BLaER1 (cell line): ENCODE data around the gene ITPRIPL2.

Source experiments
- H3K27ac ChIP-seq: shearing (Covaris generic); formaldehyde crosslinking; 2 replicates; pipeline ENCODE4 v1.8.1; 2022
- H3K27me3 ChIP-seq: shearing (Covaris generic); formaldehyde crosslinking; 2 replicates; pipeline ENCODE4 v1.8.1; 2022
- H3K36me3 ChIP-seq: shearing (Covaris generic); formaldehyde crosslinking; 2 replicates; pipeline ENCODE4 v1.8.1; 2022
- H3K4me1 ChIP-seq: shearing (Covaris generic); formaldehyde crosslinking; 2 replicates; pipeline ENCODE4 v1.8.1; 2022
- H3K4me2 ChIP-seq: shearing (Covaris generic); formaldehyde crosslinking; 2 replicates; pipeline ENCODE4 v1.8.1; 2022
- H3K4me3 ChIP-seq: shearing (Covaris generic); formaldehyde crosslinking; 2 replicates; pipeline ENCODE4 v1.8.1; 2022
- H3K9ac ChIP-seq: shearing (Covaris generic); formaldehyde crosslinking; 2 replicates; pipeline ENCODE4 v1.8.1; 2022
- H3K9me3 ChIP-seq: shearing (Covaris generic); formaldehyde crosslinking; 2 replicates; pipeline ENCODE4 v1.8.1; 2022
- H4K20me1 ChIP-seq: shearing (Covaris generic); formaldehyde crosslinking; 2 replicates; pipeline ENCODE4 v1.8.1; 2022
- Cebpa-rat ChIP-seq: shearing (Covaris generic); IDR thresholded peaks from 2 replicates; pipeline ENCODE4 v1.8.1; 2022

Gene ITPRIPL2

DNA sequence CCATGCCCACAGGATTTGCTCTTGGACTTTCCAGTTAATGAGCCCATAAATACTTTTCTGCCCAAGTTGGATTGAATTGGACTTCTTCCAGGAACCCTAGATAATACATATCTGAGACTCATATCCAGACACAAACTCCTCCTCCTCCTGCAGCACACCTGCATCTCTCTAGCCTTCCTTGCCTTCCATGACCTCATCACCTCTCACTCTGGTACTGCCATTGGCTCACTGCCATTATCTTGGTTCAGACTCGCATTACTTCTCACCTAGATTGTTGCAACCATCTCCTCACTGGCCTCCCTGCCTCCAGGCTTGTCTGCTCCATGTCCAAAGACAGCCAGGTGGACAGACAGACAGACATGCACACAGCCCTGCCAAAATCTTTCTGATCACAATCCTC lies 49.5 kb downstream of the ITPRIPL2 start:
- no peak overlapping the region for H3K4me3 ChIP-seq
- H3K9ac ChIP-seq, result no peak overlapping the region
- H3K9me3 ChIP-seq, result no peaks in the 10 kb centered on the region
- H4K20me1 ChIP-seq, result no peaks in the 10 kb centered on the region
- H3K4me2 ChIP-seq, result no peak overlapping the region
- no peak for TF ChIP-seq Cebpa-rat
- no peaks in the 10 kb centered on the region for H3K4me1 ChIP-seq
- H3K27me3 ChIP-seq, result 0 out of 2 replicates have a peak, but pooled peaks cover under 1% of the 10 kb centered on the region
- H3K36me3 ChIP-seq, result no peaks in the 10 kb centered on the region
- no peak overlapping the region for H3K27ac ChIP-seq

DNA sequence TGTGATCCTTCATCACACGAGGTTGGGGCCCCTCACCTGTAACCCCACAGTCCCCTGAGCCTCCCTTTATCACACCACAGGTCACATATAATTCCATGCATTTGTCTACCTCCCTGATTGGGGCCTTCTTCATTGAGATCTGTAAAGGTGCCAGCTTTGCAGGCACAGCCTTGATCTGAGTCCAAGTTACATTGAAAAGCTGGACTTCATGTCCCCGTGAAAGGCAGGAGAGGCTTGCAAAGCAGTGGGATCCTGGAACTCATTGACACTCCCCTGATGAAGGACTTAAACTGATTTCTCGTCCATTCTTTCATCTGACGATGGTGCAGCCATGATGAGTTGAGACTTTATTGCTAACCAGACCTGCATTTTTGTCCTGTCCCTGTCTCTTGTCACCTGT lies 50.5 kb downstream of the ITPRIPL2 start:
- no peaks in the 10 kb centered on the region for H3K36me3 ChIP-seq
- no peak overlapping the region for H3K4me2 ChIP-seq
- TF ChIP-seq Cebpa-rat, result no peak

DNA sequence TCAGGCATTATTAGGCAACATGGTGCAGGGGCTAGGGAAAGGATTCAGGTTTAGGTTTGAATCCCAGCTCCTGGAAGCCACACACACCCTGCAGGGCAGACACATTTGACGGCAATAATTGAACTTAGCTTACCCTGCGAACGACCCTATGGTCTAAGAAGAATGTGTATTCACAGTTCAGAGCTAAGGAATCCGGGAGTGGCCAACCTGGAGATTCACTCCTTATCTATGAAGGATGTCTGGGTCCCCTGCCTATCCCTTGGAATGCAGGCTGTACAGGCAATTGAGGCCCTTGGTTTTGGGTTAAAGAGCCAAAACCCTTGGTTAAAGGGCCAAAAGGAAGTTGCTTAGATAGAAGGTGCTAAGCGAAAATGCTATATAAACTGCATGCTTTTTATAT lies 51.3 kb downstream of the ITPRIPL2 start:
- no peaks in the 10 kb centered on the region for H3K36me3 ChIP-seq
- no peak overlapping the region for H3K4me3 ChIP-seq
- H3K27ac ChIP-seq, result no peak overlapping the region
- no peaks in the 10 kb centered on the region for H4K20me1 ChIP-seq
- H3K4me2 ChIP-seq, result no peak overlapping the region
- H3K27me3 ChIP-seq, result peaks cover 9% of the 10 kb centered on the region; the same call in 1 of the 2 replicates
- H3K9me3 ChIP-seq, result no peaks in the 10 kb centered on the region
- H3K4me1 ChIP-seq, result no peaks in the 10 kb centered on the region
- no peak overlapping the region for H3K9ac ChIP-seq
- TF ChIP-seq Cebpa-rat, result no peak

More for the DNA sequence above, 50.5 kb downstream of the ITPRIPL2 start:
- Histone ChIP-seq H3K9ac (no peak overlapping the region), H3K27ac (no peak overlapping the region), H3K4me3 (no peak overlapping the region), H4K20me1 (no peaks in the 10 kb centered on the region), H3K9me3 (no peaks in the 10 kb centered on the region), H3K4me1 (no peaks in the 10 kb centered on the region), H3K27me3 (peaks cover 5% of the 10 kb centered on the region; the same call in 1 of the 2 replicates)

DNA sequence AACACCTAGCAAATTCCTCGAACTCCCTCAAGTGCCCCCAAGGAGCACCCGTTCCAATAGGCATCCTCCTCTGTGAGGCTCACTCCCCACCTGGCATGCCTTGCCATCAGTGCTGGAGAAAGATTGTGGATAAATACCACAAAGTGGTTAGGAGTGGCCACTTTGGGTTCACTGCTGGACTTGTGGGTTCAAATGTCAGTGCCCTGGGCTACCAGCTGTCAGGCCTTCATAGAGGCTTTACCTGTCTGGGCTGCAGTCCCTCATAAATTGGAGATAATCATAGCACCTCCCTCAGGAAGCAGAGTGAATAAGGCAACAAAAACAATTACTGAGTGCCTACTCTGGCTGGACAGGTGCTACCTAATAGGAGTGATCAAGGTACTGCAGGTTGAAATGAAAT lies 52.7 kb downstream of the ITPRIPL2 start:
- peaks cover 9% of the 10 kb centered on the region; the same call in 1 of the 2 replicates for H3K27me3 ChIP-seq
- no peak for TF ChIP-seq Cebpa-rat
- no peak overlapping the region for H3K27ac ChIP-seq
- H4K20me1 ChIP-seq, result no peaks in the 10 kb centered on the region
- H3K4me1 ChIP-seq, result no peaks in the 10 kb centered on the region
- no peaks in the 10 kb centered on the region for H3K9me3 ChIP-seq
- H3K36me3 ChIP-seq, result no peaks in the 10 kb centered on the region
- no peak overlapping the region for H3K4me3 ChIP-seq
- H3K4me2 ChIP-seq, result no peak overlapping the region
- no peak overlapping the region for H3K9ac ChIP-seq

DNA sequence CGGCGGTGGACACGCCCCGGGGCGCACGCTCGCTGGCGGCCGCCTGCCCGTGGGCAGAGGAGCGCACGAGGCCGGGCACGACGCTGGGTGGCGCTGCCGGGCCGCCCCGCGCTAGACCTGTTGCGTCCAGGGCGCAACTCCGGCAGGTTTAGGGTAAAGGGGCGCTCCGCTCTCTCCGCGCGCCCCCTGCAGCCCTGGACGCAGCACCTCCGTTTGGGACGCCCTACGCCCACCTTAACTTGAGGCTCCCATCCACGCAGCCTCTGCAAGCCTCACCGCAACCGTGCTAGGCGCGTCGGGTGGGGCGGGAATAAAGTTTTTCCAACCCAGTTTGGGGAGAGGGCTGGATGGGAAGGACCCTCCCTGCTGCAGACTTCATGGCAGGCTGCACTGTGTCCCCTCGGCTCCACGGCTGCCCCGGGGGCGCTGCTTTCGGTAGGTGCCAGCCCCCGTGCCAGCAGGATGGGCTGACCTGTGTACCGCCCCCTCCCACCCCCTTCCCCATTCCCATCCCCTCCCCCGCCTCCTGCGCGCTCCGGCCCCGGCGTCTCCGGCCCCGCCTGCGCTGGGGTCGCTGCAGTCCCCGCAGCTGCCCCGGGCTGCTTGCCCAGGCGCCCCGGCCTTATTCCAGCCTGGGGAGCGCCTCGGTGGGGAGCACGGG lies 54.1 kb downstream of the ITPRIPL2 start, which contains the start of gene SYT17:
Gene SYT17, plus strand, starts transcription at position 531 of the 661 bp plus-strand sequence. CDS start 407 bp downstream, outside the sequence.
- Histone ChIP-seq H3K27me3 (peaks cover 9% of the 10 kb centered on the region; the same call in 1 of the 2 replicates), H3K27ac (no peak within 1 kb of the TSS), H4K20me1 (no peaks in the 10 kb centered on the region), H3K4me3 (no peak within 1 kb of the TSS), H3K4me2 (no peak within 1 kb of the TSS), H3K36me3 (no peaks in the 10 kb centered on the region), H3K4me1 (no peaks in the 10 kb centered on the region), H3K9ac (no peak within 1 kb of the TSS), H3K9me3 (no peaks in the 10 kb centered on the region)
- TF ChIP-seq Cebpa-rat, result no peak

DNA sequence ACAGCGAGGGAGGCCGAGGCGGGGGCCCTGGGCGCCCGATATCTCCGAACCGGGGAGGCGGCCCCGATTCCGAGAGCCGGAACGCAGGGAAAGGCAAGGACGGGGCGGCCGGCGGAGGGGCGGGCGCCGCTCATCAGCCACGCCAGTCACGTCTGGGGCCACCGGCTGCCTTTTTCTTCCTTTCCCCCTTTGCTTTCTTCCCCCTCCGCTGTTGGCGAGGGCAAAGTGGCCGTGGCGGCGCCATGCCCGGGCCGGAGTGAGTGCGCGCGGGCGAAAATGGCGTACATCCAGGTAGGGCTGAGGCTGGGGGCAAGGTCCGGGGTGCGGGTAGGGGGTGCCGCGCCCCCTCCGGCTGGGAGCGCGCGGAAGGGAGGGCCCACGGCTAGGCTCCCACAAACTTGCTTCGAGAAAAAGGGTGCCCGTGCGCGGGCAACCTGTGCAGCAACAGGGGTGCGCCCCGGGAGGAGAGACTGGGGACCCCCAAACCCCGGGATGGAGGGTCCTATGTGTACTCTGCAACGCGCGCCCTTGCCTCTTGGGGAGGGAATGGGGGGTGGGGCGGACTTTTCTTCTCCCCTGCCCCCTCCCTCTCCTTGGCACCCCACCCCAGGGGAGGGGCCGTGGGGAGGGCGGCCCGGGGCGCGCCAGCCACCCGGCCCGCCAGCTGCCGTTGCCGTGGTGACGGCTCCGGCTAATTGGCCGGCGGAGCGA lies 54.8 kb downstream of the ITPRIPL2 start:
- H3K27ac ChIP-seq, result no peak overlapping the region
- H3K9ac ChIP-seq, result no peak overlapping the region
- peaks cover 9% of the 10 kb centered on the region; the same call in 1 of the 2 replicates for H3K27me3 ChIP-seq
- no peaks in the 10 kb centered on the region for H3K4me1 ChIP-seq
- H3K9me3 ChIP-seq, result no peaks in the 10 kb centered on the region
- H3K36me3 ChIP-seq, result no peaks in the 10 kb centered on the region
- TF ChIP-seq Cebpa-rat, result no peak
- H3K4me2 ChIP-seq, result no peak overlapping the region
- H3K4me3 ChIP-seq, result no peak overlapping the region
- H4K20me1 ChIP-seq, result no peaks in the 10 kb centered on the region

DNA sequence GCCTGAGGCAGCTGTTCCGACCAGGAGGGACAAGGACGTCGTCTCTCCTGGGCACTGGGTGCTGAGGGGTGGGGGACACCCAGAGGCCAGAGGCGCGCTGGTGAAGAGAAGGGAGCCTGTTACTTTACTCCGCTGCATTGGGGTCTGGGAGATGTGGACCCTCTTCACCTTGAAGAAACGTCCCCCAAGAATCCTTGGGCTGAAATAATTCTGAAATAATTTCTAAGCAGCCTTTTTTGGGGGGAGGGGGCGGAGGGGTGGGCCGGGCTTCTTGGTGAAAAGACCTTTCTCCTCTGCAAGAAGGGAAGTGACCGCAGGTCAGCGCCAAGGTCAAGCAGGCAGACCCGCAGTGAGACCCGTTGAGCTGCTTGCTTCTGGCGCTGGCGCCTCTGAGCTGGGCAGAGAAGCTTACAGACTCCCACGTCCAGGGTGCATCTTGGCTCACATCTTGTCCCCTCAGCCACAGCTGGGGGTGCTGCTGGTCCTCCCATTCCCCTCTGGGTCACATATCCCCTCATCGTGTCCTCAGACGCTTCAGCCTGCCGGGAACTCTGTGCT lies 55.4 kb downstream of the ITPRIPL2 start:
- no peaks in the 10 kb centered on the region for H3K4me1 ChIP-seq
- H3K9ac ChIP-seq, result no peak overlapping the region
- no peaks in the 10 kb centered on the region for H4K20me1 ChIP-seq
- H3K27ac ChIP-seq, result no peak overlapping the region
- H3K9me3 ChIP-seq, result no peaks in the 10 kb centered on the region
- no peaks in the 10 kb centered on the region for H3K36me3 ChIP-seq
- H3K4me2 ChIP-seq, result no peak overlapping the region
- TF ChIP-seq Cebpa-rat, result no peak
- peaks cover 9% of the 10 kb centered on the region; the same call in 1 of the 2 replicates for H3K27me3 ChIP-seq
- H3K4me3 ChIP-seq, result no peak overlapping the region

DNA sequence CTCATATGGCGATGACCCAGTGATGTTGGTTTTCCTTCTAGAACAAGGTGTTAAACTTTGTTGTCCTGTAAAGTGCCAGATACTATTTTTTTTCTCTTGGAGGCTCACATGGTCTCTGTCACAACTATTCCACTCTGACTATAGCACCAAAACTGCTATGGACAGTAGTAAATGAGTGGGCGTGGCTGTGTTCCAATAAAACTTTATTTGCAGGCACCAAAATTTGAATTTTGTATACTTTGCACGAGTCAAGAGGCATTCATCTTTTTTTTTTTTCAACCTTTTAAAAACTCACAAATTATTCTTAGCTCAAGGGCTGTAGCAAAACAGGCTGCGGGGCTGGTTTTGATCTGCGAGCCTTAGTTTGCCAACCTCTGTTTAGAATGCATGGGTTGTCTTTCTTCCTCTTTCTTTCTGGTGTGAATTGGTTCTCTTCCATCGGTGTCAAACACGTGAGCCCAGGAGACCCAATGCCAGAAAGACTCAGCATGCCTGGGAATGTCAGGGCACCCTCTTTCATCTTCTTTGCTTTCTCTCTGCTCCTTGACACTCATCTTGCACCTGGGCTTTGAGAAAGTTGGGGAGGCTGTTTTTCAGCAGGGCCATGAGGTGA lies 56.4 kb downstream of the ITPRIPL2 start:
- Histone ChIP-seq H3K4me3 (no peak overlapping the region), H3K4me2 (no peak overlapping the region), H3K27me3 (peaks cover 9% of the 10 kb centered on the region; the same call in 1 of the 2 replicates), H3K9me3 (no peaks in the 10 kb centered on the region), H3K27ac (no peak overlapping the region), H3K4me1 (no peaks in the 10 kb centered on the region), H3K9ac (no peak overlapping the region), H3K36me3 (no peaks in the 10 kb centered on the region), H4K20me1 (no peaks in the 10 kb centered on the region)
- TF ChIP-seq Cebpa-rat, result no peak
